H1 (cell line): ENCODE results near the gene INHBB. TPM values are rescaled to one million over a fixed set of nuclear protein-coding genes. Genes with fewer than 3 reads are reported as not detected.

Source experiments
- CTCF ChIA-PET: fragments of 300-600 bp; sonication (Branson Sonifier 250); formaldehyde crosslinking; loops from one replicate; lab custom pipeline; 2021; ENCODE audit not compliant: partially characterized antibody; lab: Charles Lee
- POLR2A ChIA-PET: fragments of 300-600 bp; sonication (Branson Sonifier 250); formaldehyde crosslinking; loops from one replicate; lab custom pipeline; 2021; ENCODE audit warnings: inconsistent platforms; ENCODE audit not compliant: partially characterized antibody; lab: Charles Lee
- DNase-seq, 2 experiments: peaks; one replicate each; pipeline versions ENCODE4 v3.0.0 to v3.0.0-alpha.2; 2010 to 2022; ENCODE audit warnings: low spot score in 2 of 2, low read depth in 1 of 2, mixed read lengths in 1 of 2
- FAIRE-seq: peaks from 2 replicates; lab custom pipeline; 2011; peaks lifted over from hg19 to GRCh38; lab: Jason Lieb, UNC
- H2AFZ ChIP-seq: 2 replicates; pipeline ENCODE4 v1.8.1; 2012; ENCODE audit warnings: low read length, inconsistent platforms
- H2AK5ac ChIP-seq: 2 replicates; pipeline ENCODE4 v1.6.1; 2013; ENCODE audit warnings: low read depth, low read length
- H2BK120ac ChIP-seq: replicated peaks from 2 replicates; pipeline ENCODE3; 2013; ENCODE audit warnings: low read depth, low read length, inconsistent platforms
- H2BK12ac ChIP-seq: 2 replicates; pipeline ENCODE4 v1.6.1; 2013; ENCODE audit warnings: low read depth, low read length
- H2BK15ac ChIP-seq: 2 replicates; pipeline ENCODE4 v1.6.1; 2013; ENCODE audit warnings: low read length
- H2BK20ac ChIP-seq: 2 replicates; pipeline ENCODE4 v1.6.1; 2013; ENCODE audit warnings: low read length
- H2BK5ac ChIP-seq: 2 replicates; pipeline ENCODE4 v1.6.1; 2013; ENCODE audit warnings: low read depth, low read length
- H3K14ac ChIP-seq: 2 replicates; pipeline ENCODE4 v1.6.1; 2013; ENCODE audit warnings: inconsistent platforms; ENCODE audit not compliant: insufficient read length
- H3K18ac ChIP-seq: 2 replicates; pipeline ENCODE4 v1.6.1; 2013; ENCODE audit warnings: low read length; ENCODE audit errors: extremely low read depth
- H3K23ac ChIP-seq: 2 replicates; pipeline ENCODE4 v1.6.1; 2013; ENCODE audit warnings: inconsistent platforms; ENCODE audit not compliant: insufficient read length
- H3K23me2 ChIP-seq: 2 replicates; pipeline ENCODE4 v1.6.1; 2013; ENCODE audit warnings: low read depth, low read length
- H3K27ac ChIP-seq: 2 replicates; pipeline ENCODE4 v1.6.1; 2011; ENCODE audit warnings: low read depth, low read length, inconsistent platforms
- H3K27me3 ChIP-seq, 4 experiments: replicated peaks in 1 of 4; 1 replicate in 1 of 4; 2 replicates in 3 of 4; pipeline versions ENCODE4 v1.6.1 to v1.8.1; 2011 to 2013; ENCODE audit warnings: low read length in 3 of 4, mild to moderate bottlenecking in 3 of 4, inconsistent platforms in 2 of 4, mixed read lengths in 2 of 4, moderate library complexity in 1 of 4; ENCODE audit not compliant: control insufficient read depth in 3 of 4, insufficient read depth in 3 of 4; ENCODE audit errors: extremely low read depth in 1 of 4
- H3K36me3 ChIP-seq, 4 experiments: 2 replicates each; pipeline versions ENCODE4 v1.6.1 to v1.8.1; 2011 to 2013; ENCODE audit warnings: mild to moderate bottlenecking in 4 of 4, low read length in 3 of 4, moderate library complexity in 2 of 4, control low read depth in 1 of 4, inconsistent platforms in 1 of 4; ENCODE audit not compliant: insufficient read depth in 4 of 4, control insufficient read depth in 2 of 4
- H3K4ac ChIP-seq: replicated peaks from 2 replicates; pipeline ENCODE3; 2013; ENCODE audit warnings: low read length, low read depth, mixed read lengths, inconsistent platforms; ENCODE audit not compliant: insufficient read length
- H3K4me1 ChIP-seq, 4 experiments: replicated peaks in 1 of 4; 1 replicate in 1 of 4; 2 replicates in 3 of 4; pipeline versions ENCODE4 v1.6.1 to v1.8.1; 2011 to 2013; ENCODE audit warnings: low read length in 3 of 4, inconsistent platforms in 2 of 4, mixed read lengths in 1 of 4; ENCODE audit not compliant: insufficient read depth in 4 of 4, control insufficient read depth in 3 of 4
- H3K4me2 ChIP-seq, 2 experiments: 2 replicates each; pipeline versions ENCODE4 v1.6.1 to v1.8.1; 2011 to 2013; ENCODE audit warnings: low read depth in 2 of 2, low read length in 2 of 2, control low read depth in 1 of 2, inconsistent platforms in 1 of 2, mild to moderate bottlenecking in 1 of 2; ENCODE audit not compliant: insufficient read depth in 1 of 2
- H3K4me3 ChIP-seq, 4 experiments: fragments of 200-600, 300-600 bp in 1 of 4; sonication (generic), shearing (Covaris generic), sonication (Bioruptor Twin) in 1 of 4; 2 replicates each; pipeline versions ENCODE4 v1.5.1 to v1.8.1; 2011 to 2016; ENCODE audit warnings: low read length in 4 of 4, low read depth in 3 of 4, control low read depth in 2 of 4, inconsistent platforms in 2 of 4, mild to moderate bottlenecking in 2 of 4, mixed read lengths in 1 of 4, moderate library complexity in 1 of 4; ENCODE audit not compliant: insufficient read depth in 2 of 4; ENCODE audit errors: extremely low read depth in 1 of 4
- H3K56ac ChIP-seq: replicated peaks from 2 replicates; pipeline ENCODE3; 2013; ENCODE audit warnings: low read depth, mild to moderate bottlenecking, mixed read lengths, low read length, inconsistent platforms; ENCODE audit not compliant: insufficient read length
- H3K79me1 ChIP-seq: 2 replicates; pipeline ENCODE4 v1.6.1; 2013; ENCODE audit warnings: low read depth, low read length, control low read depth
- H3K79me2 ChIP-seq, 2 experiments: 2 replicates each; pipeline versions ENCODE4 v1.6.1 to v1.8.1; 2012 to 2013; ENCODE audit warnings: low read length in 2 of 2, mild to moderate bottlenecking in 2 of 2, inconsistent platforms in 1 of 2; ENCODE audit not compliant: insufficient read depth in 2 of 2, control insufficient read depth in 1 of 2
- H3K9ac ChIP-seq, 4 experiments: replicated peaks in 1 of 4; 1 replicate in 1 of 4; 2 replicates in 3 of 4; pipeline versions ENCODE4 v1.6.1 to v1.8.1; 2011 to 2013; ENCODE audit warnings: low read depth in 3 of 4, low read length in 3 of 4, control low read depth in 2 of 4, mild to moderate bottlenecking in 2 of 4, moderate library complexity in 2 of 4, inconsistent platforms in 1 of 4; ENCODE audit errors: extremely low read depth in 1 of 4
- H3K9me3 ChIP-seq, 2 experiments: 2 replicates each; pipeline versions ENCODE4 v1.6.1 to v1.8.1; 2012 to 2013; ENCODE audit warnings: mild to moderate bottlenecking in 2 of 2, moderate library complexity in 2 of 2, control low read depth in 1 of 2, inconsistent platforms in 1 of 2, low read depth in 1 of 2, low read length in 1 of 2, mixed read lengths in 1 of 2; ENCODE audit not compliant: insufficient read depth in 2 of 2
- H4K20me1 ChIP-seq, 2 experiments: replicated peaks in 1 of 2; 2 replicates each; pipeline versions ENCODE3 to v1.8.1; 2011 to 2013; ENCODE audit warnings: inconsistent platforms in 2 of 2, low read length in 2 of 2, mild to moderate bottlenecking in 1 of 2; ENCODE audit not compliant: insufficient read depth in 2 of 2, control insufficient read depth in 1 of 2
- H4K5ac ChIP-seq: 2 replicates; pipeline ENCODE4 v1.6.1; 2013; ENCODE audit warnings: low read length, low read depth, mixed read lengths, inconsistent platforms; ENCODE audit not compliant: insufficient read length
- H4K8ac ChIP-seq: 2 replicates; pipeline ENCODE4 v1.8.0; 2013; ENCODE audit warnings: mild to moderate bottlenecking, moderate library complexity, low read length, inconsistent platforms; ENCODE audit not compliant: insufficient read depth; ENCODE audit errors: extremely low read depth
- H4K91ac ChIP-seq: replicated peaks from 2 replicates; pipeline ENCODE3; 2013; ENCODE audit warnings: low read length, mixed read lengths, inconsistent platforms; ENCODE audit not compliant: insufficient read length
- BCL11A ChIP-seq, 2 experiments: IDR thresholded peaks; one replicate each; pipeline ENCODE4 v1.6.1; 2011; ENCODE audit warnings: low read depth in 2 of 2, low read length in 2 of 2, mild to moderate bottlenecking in 2 of 2
- CHD2 ChIP-seq: IDR thresholded peaks from 2 replicates; pipeline ENCODE4 v1.6.1; 2012; ENCODE audit warnings: low read length, improper control_type of control experiment
- KDM1A ChIP-seq: fragments of 200-600, 300-600 bp; sonication (generic); IDR thresholded peaks from 2 replicates; pipeline ENCODE4 v1.7.1; 2016; ENCODE audit warnings: mild to moderate bottlenecking, low read length, borderline replicate concordance
- MAX ChIP-seq: IDR thresholded peaks from 2 replicates; pipeline ENCODE4 v1.6.1; 2012; ENCODE audit warnings: inconsistent platforms
- POU5F1 ChIP-seq: IDR thresholded peaks from 2 replicates; pipeline ENCODE4 v1.6.1; 2011; ENCODE audit warnings: low read depth, mild to moderate bottlenecking, low read length, moderate library complexity
- RFX5 ChIP-seq: IDR thresholded peaks from 2 replicates; pipeline ENCODE4 v1.6.1; 2011; ENCODE audit warnings: low read depth, low read length, improper control_type of control experiment, borderline replicate concordance
- SIN3A ChIP-seq, 2 experiments: IDR thresholded peaks in 1 of 2; conservative IDR thresholded peaks in 1 of 2; 2 replicates each; pipeline ENCODE4 v1.6.1; 2011 to 2012; ENCODE audit warnings: low read length in 2 of 2, improper control_type of control experiment in 1 of 2, low read depth in 1 of 2, mild to moderate bottlenecking in 1 of 2
- TBP ChIP-seq: IDR thresholded peaks from 2 replicates; pipeline ENCODE4 v1.6.1; 2011; ENCODE audit warnings: low read depth, low read length, improper control_type of control experiment
- YY1 ChIP-seq: IDR thresholded peaks from 2 replicates; pipeline ENCODE4 v1.6.1; 2011; ENCODE audit warnings: low read depth, mild to moderate bottlenecking, low read length
- whole genome bisulfite sequencing, 2 experiments: shearing (Covaris generic) in 1 of 2; methylation state at CpG; one replicate each; pipeline versions ENCODE4 v1.1.6 to v1.1.7; 2013 to 2015; ENCODE audit warnings: low lambda C conversion rate in 2 of 2, mixed read lengths in 2 of 2, inconsistent platforms in 1 of 2, low coverage in 1 of 2, missing lambda C conversion rate in 1 of 2; ENCODE audit not compliant: insufficient replicate concordance in 2 of 2, insufficient coverage in 1 of 2, insufficient read length in 1 of 2; ENCODE audit errors: extremely low coverage in 1 of 2, missing lambda C conversion rate in 1 of 2; 5-methylcytosine and 5-hydroxymethylcytosine counted together
- polyA plus RNA-seq, 7 experiments: library from polyadenylated mRNA; depleted of rRNA in 3 of 7; stranded (reverse) in 5 of 7; unstranded in 2 of 7; fragments of >200 nt in 5 of 7; fragments of 200-250 nt in 2 of 7; gene quantifications; 1 replicate in 5 of 7; 2 replicates in 1 of 7; 4 replicates in 1 of 7; pipeline versions ENCODE4 v1.2.1 to v1.2.3, GENCODE V29; 2011 to 2013; ENCODE audit warnings: missing spikeins in 2 of 7, mixed read lengths in 2 of 7
- total RNA-seq: library from RNA; stranded (reverse); fragmentation: NEBNext Ultra II Directional; extraction: Animal tissue kit (Norgen Biotek cat#: 25700); gene quantifications from 2 replicates; pipeline ENCODE4 v1.2.1, GENCODE V29; 2021
- TF ChIP-seq, protein P1 (sequence below): IDR thresholded peaks from 2 replicates; pipeline ENCODE4 v1.6.1; 2011; ENCODE audit warnings: low read depth, mild to moderate bottlenecking, low read length; ENCODE audit not compliant: insufficient read depth
- TF ChIP-seq, protein P2 (sequence below): IDR thresholded peaks from 2 replicates; pipeline ENCODE4 v1.6.1; 2012; ENCODE audit warnings: inconsistent platforms

INHBB gene
- total and polyA plus RNA-seq, 2 of the 8 experiments (the other 6 are each of a cell fraction or from before 2014, with no cell fraction given) = 0.30 to 0.32 TPM

DNA sequence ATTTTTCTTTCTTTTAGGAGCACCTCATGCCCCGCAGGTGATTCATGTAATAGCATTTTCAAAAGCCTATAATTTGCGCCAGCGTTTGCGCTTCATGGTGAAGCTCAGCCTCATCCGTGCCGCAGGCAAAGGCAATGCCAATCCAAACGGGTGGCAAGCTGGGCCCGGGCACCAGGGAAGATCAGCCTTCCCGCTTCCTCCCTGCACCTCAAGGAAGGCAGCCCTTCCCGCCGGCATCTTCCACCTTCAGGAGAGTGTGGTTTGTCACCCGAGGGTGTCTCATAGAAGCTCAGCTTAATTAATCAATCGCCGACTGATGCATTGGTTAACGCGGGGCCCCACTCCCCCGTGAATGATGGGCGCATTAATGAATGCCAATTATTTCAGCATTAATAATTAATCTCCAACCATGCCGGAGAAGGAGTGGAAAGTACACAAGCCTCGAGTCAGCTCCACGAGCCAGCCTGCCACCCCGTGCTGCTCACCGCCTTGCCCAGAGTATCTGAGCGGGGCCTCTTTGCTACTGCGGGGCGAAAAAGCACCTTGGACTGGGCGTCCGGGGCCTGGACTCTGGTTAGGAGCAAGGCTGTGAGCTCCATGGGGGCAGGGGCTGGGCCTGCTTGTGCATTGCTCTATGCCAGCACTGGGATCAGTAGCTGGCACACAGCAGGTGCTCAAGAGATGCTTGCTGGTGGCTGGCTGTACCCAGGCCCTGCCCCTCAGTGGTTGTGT lies 13.0 kb downstream of the INHBB start:
- H3K4me2 ChIP-seq = no peak overlapping the region
- no peaks in the 10 kb centered on the region for H3K23me2 ChIP-seq
- H3K36me3 ChIP-seq = no peaks in the 10 kb centered on the region
- H3K14ac ChIP-seq = no peak overlapping the region
- FAIRE-seq (no peak), DNase-seq (no peak)
- H3K4ac ChIP-seq = no peak overlapping the region
- H3K27me3 ChIP-seq = peaks cover 0 to 6% (median 2%) of the 10 kb centered on the region in 4 experiments; a peak in 3 of 7 replicates
- no peak overlapping the region for H2AK5ac ChIP-seq
- H2AFZ ChIP-seq = no peak overlapping the region
- H2BK12ac ChIP-seq = no peak overlapping the region
- H4K20me1 ChIP-seq = peaks cover 0 to 2% of the 10 kb centered on the region in 2 experiments
- no peak overlapping the region for H4K8ac ChIP-seq
- no peak overlapping the region for H3K4me3 ChIP-seq
- H2BK15ac ChIP-seq = no peak overlapping the region
- H4K5ac ChIP-seq = no peak overlapping the region
- H3K9me3 ChIP-seq = no peaks in the 10 kb centered on the region
- no peak overlapping the region for H2BK120ac ChIP-seq
- no peak overlapping the region for H3K23ac ChIP-seq
- H3K79me1 ChIP-seq = no peaks in the 10 kb centered on the region
- H2BK20ac ChIP-seq = no peak overlapping the region
- WGBS, 2 experiments = 91% methylated on average over 25 of the region's 28 CpGs; no CpG with 5 or more reads in 1 of the 2 experiments
- no peak overlapping the region for H3K56ac ChIP-seq
- peaks cover 0 to 2% (median 0%) of the 10 kb centered on the region in 4 experiments; a peak in 2 of 7 replicates for H3K4me1 ChIP-seq
- POLR2A ChIA-PET = no interaction called here
- H2BK5ac ChIP-seq = no peak overlapping the region
- CTCF ChIA-PET = interaction anchor here (0.6 to 5.5 kb wide), 10 partner anchors 9 to 321 kb away, joined by 3 to 26 read pairs (median 4); no protein-coding TSS in a partner anchor
- H3K79me2 ChIP-seq = no peaks in the 10 kb centered on the region
- no peak overlapping the region for H3K18ac ChIP-seq
- no peak overlapping the region for H4K91ac ChIP-seq
- no peak overlapping the region for H3K27ac ChIP-seq
- no peak overlapping the region for H3K9ac ChIP-seq
- TF ChIP-seq MAX (no peak), TBP (no peak), RFX5 (no peak), SIN3A (conservative IDR thresholded peaks at IDR 0.05 in 1 of 2, IDR thresholded peaks at IDR 0.05 in 1 of 2; ENCODE audit: low read depth in 1 of 2, low read length in 2 of 2) (no peak), KDM1A (no peak), POU5F1 (no peak), YY1 (no peak), BCL11A (IDR thresholded peaks at IDR 0.05; ENCODE audit: low read depth in 2 of 2, low read length in 2 of 2) (no peak), CHD2 (no peak)
- TF ChIP-seq, protein P1, sequence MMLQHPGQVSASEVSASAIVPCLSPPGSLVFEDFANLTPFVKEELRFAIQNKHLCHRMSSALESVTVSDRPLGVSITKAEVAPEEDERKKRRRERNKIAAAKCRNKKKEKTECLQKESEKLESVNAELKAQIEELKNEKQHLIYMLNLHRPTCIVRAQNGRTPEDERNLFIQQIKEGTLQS = no peak
- TF ChIP-seq, protein P2, sequence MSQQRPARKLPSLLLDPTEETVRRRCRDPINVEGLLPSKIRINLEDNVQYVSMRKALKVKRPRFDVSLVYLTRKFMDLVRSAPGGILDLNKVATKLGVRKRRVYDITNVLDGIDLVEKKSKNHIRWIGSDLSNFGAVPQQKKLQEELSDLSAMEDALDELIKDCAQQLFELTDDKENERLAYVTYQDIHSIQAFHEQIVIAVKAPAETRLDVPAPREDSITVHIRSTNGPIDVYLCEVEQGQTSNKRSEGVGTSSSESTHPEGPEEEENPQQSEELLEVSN = no peak
